Measurements from ENCODE around the gene AQP11. TPM values are rescaled to one million over a fixed set of nuclear protein-coding genes. Genes with fewer than 3 reads are reported as not detected.

Gene AQP11, protein sequence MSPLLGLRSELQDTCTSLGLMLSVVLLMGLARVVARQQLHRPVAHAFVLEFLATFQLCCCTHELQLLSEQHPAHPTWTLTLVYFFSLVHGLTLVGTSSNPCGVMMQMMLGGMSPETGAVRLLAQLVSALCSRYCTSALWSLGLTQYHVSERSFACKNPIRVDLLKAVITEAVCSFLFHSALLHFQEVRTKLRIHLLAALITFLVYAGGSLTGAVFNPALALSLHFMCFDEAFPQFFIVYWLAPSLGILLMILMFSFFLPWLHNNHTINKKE
- total RNA-seq = 0.64 TPM

DNA sequence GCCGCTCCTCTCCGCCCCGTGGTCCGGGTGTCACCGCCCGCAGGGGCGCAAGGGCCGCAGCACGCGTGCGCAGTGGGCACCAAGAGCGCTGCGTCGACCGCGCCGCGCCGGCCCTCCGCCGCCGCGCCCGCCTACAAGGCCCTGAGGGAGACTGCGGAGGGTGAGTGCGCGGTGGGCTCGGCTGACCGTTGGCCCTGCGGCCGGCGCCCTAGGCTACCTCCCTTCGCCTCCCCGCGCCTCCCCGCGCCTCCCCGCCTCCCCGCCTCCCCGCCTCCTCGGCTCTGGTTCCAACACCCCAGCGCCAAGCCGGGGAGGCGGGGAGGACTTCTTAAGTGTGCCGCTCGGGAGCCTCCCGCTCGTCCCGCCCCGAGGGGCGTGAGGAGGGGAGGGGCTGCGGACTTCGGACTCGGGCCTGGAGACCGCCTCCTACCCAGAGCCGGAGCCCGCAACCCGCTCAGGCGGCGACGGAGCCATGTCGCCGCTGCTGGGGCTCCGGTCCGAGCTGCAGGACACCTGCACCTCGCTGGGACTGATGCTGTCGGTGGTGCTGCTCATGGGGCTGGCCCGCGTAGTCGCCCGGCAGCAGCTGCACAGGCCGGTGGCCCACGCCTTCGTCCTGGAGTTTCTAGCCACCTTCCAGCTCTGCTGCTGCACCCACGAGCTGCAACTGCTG lies at the start of gene AQP11:
TSS of gene AQP11 (plus strand) at position 433 of the 673 bp plus-strand sequence. CDS start at position 473, 40 bp downstream.
- Histone ChIP-seq H3K4me3 (peak within 1 kb of the TSS; percentile 84 to 85), H3K27ac (peak within 1 kb of the TSS; percentile 64 to 83), H3K9me3 (no peaks in the 10 kb centered on the region), H3K27me3 (no peaks in the 10 kb centered on the region), H3K36me3 (no peaks in the 10 kb centered on the region), H3K4me1 (peaks cover 0 to 5% of the 10 kb centered on the region in 2 donors)
- TF ChIP-seq, protein P1, sequence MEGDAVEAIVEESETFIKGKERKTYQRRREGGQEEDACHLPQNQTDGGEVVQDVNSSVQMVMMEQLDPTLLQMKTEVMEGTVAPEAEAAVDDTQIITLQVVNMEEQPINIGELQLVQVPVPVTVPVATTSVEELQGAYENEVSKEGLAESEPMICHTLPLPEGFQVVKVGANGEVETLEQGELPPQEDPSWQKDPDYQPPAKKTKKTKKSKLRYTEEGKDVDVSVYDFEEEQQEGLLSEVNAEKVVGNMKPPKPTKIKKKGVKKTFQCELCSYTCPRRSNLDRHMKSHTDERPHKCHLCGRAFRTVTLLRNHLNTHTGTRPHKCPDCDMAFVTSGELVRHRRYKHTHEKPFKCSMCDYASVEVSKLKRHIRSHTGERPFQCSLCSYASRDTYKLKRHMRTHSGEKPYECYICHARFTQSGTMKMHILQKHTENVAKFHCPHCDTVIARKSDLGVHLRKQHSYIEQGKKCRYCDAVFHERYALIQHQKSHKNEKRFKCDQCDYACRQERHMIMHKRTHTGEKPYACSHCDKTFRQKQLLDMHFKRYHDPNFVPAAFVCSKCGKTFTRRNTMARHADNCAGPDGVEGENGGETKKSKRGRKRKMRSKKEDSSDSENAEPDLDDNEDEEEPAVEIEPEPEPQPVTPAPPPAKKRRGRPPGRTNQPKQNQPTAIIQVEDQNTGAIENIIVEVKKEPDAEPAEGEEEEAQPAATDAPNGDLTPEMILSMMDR (IDR thresholded peaks at IDR 0.05) = no peak
- DNase-seq (ENCODE audit: low spot score in 2 of 2) = peak; percentile 36 to 87
- intact Hi-C loops (cut with DNase I) = no loop called here

DNA sequence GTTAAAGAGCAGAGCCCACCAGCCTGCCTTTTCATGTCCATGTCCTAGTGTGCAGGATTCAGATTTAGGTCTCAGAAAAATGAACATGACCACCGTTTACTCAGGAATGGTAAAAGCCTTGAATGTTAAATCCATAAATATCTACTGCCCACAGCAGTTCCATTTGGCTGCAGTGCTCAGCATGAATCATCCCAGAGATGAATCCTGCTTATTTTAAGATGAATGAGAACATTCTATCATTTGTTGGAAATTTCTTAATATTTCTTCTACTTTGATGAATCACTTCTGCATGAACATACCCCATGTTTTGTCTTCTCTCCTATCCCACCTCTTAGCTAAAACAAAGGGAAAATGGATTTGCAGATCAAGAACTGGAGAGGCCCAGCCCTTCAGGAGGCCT lies 47.5 kb upstream of the AQP11 start:
- no peak for DNase-seq (ENCODE audit: low spot score in 2 of 2)
- no peak overlapping the region for H3K27ac ChIP-seq
- H3K27me3 ChIP-seq = no peaks in the 10 kb centered on the region
- no peaks in the 10 kb centered on the region for H3K4me1 ChIP-seq
- TF ChIP-seq, protein P1 (IDR thresholded peaks at IDR 0.05) = no peak
- intact Hi-C loops (cut with DNase I) = loop anchor here (10.0 kb wide), 1 partner anchor 167 kb away; no protein-coding TSS in a partner anchor
- no peak overlapping the region for H3K4me3 ChIP-seq
- no peaks in the 10 kb centered on the region for H3K36me3 ChIP-seq
- no peaks in the 10 kb centered on the region for H3K9me3 ChIP-seq

DNA sequence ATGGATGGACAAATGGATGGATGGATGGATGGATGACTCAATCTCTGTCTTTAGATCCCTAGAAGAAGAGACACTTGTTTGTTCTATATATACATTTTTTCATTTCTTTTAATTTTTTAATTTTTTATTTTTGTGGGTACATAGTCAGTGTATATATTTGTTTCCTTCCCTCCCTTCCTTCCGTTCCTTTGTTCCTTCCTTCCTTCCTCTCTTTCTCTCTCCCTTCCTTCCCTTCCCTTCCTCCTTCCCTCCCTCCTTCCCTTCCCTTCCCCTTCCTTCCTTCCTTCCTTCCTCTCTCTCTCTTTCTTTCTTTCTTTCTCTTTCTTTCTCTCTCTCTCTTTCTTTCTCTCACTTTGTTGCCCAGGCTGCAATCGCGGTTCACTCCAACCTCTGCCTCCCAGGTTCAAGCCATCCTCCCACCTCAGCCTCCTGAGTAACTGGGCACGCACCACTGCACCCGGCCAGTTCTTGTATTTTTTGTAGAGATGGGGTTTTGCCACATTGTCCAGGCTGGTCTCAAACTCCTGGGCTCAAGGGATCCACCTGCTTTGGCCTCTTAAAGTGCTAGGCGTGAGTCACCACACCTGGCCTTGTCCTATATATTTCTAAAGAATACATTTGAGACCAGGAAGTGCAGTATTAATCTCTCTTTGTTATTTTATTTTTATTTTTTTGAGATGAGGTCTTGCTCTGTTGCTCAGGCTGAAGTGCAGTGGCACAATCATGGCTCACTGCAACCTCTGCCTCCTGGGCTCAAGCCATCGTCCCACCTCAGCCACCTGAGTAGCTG lies 42.5 kb upstream of the AQP11 start:
- Histone ChIP-seq H3K9me3 (no peaks in the 10 kb centered on the region), H3K27ac (no peak overlapping the region), H3K36me3 (no peaks in the 10 kb centered on the region), H3K4me3 (no peak overlapping the region), H3K4me1 (no peaks in the 10 kb centered on the region), H3K27me3 (no peaks in the 10 kb centered on the region)
- intact Hi-C loops (cut with DNase I) = loop anchor here (10.0 kb wide), 1 partner anchor 172 kb away; no protein-coding TSS in a partner anchor
- TF ChIP-seq, protein P1 (IDR thresholded peaks at IDR 0.05) = no peak
- DNase-seq (ENCODE audit: low spot score in 2 of 2) = no peak

DNA sequence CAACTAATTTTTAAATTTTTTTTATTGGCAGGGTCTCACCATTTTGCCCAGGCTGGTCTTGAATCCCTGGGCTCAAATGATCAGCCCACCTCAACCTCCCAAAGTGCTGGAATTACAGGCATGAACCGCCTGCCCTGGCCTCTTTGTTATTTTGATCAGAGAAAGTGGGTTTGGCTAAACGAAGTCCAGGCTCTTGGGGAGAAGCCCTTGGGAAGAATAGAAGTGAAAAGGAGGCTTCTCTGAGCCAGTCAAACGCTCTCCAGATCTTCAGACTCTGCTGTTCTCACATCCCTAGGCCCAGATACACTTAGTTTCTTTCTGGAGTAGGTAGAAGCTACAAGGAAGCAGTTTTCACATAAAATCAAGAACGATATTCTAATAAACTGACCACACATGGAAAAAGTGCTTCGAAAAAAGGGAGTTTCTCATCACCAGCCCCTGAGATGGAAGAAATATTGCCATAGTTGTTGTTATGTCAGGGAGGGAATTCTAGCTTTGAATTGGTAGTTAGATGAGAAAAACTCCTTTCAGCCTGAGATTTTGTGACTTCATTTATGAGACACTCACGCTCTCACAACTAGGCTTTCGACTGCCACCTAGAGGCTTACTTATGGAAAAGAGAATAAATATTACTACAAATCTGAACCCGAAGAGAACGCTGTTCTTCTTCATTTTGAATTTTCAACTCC lies 41.7 kb upstream of the AQP11 start:
- TF ChIP-seq, protein P1 (IDR thresholded peaks at IDR 0.05) = peak; percentile 30 to 67 (median 31)

More for the DNA sequence above, 41.7 kb upstream of the AQP11 start:
- Histone ChIP-seq H3K27me3 (no peaks in the 10 kb centered on the region), H3K9me3 (no peaks in the 10 kb centered on the region), H3K36me3 (no peaks in the 10 kb centered on the region), H3K27ac (no peak overlapping the region), H3K4me1 (no peaks in the 10 kb centered on the region), H3K4me3 (no peak overlapping the region)
- no peak for DNase-seq (ENCODE audit: low spot score in 2 of 2)
- intact Hi-C loops (cut with DNase I) = loop anchor here (2.0 to 10.0 kb wide), 2 partner anchors 173 to 421 kb away; no protein-coding TSS in a partner anchor

Measured in ascending aorta (tissue), 2 donors.